Transverse colon (tissue), 4 donors: ENCODE data around the gene SSBP2.

Experiments
- POLR2A ChIP-seq: fragments of 450-650 bp; IDR thresholded peaks from one replicate; pipeline ENCODE4 v1.6.1; 2016; ENCODE audit warnings: antibody characterized with exemption, mild to moderate bottlenecking, moderate library complexity
- POLR2AphosphoS5 ChIP-seq, 3 donors: sonication (generic); formaldehyde crosslinking; IDR thresholded peaks; one replicate each; pipeline ENCODE4 v1.6.1; 2016; ENCODE audit warnings: antibody characterized with exemption in 3 of 3
- TF ChIP-seq, protein P1 (sequence below), 5 experiments: fragments of 200-600 bp in 3 of 5; fragments of 450-650 bp in 2 of 5; sonication (generic) in 3 of 5; IDR thresholded peaks; 1 replicate in 2 of 5; 2 replicates in 3 of 5; pipeline ENCODE4 v1.5.1; 2016 to 2017; ENCODE audit warnings: antibody characterized with exemption in 5 of 5, inconsistent platforms in 3 of 5, mild to moderate bottlenecking in 2 of 5, moderate library complexity in 1 of 5

DNA sequence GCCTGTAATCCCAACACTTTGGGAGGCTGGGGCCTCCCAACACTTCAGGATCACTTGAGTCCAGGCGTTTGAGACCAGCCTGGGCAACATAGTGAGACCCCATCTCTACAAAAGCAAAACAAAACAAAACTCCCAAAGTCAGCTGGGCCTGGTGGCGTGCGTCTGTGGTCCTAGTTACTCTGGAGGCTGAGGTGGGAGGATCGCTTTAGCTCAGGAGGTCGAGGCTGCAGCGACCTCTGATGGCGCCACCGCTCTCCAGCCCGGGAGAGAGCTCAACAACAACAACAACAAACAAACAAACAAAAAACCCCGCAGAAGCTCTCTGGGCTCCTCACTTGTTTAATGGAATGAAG lies 357.5 kb downstream of the SSBP2 start:
- TF ChIP-seq, protein P1, sequence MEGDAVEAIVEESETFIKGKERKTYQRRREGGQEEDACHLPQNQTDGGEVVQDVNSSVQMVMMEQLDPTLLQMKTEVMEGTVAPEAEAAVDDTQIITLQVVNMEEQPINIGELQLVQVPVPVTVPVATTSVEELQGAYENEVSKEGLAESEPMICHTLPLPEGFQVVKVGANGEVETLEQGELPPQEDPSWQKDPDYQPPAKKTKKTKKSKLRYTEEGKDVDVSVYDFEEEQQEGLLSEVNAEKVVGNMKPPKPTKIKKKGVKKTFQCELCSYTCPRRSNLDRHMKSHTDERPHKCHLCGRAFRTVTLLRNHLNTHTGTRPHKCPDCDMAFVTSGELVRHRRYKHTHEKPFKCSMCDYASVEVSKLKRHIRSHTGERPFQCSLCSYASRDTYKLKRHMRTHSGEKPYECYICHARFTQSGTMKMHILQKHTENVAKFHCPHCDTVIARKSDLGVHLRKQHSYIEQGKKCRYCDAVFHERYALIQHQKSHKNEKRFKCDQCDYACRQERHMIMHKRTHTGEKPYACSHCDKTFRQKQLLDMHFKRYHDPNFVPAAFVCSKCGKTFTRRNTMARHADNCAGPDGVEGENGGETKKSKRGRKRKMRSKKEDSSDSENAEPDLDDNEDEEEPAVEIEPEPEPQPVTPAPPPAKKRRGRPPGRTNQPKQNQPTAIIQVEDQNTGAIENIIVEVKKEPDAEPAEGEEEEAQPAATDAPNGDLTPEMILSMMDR (IDR thresholded peaks at IDR 0.05), result no peak
- TF ChIP-seq POLR2A, result no peak
- TF ChIP-seq POLR2AphosphoS5 (IDR thresholded peaks at IDR 0.05), result no peak
